Measurements from ENCODE around the gene CAVIN4. TPM values are rescaled to one million over a fixed set of nuclear protein-coding genes. Genes with fewer than 3 reads are reported as not detected.

Gene CAVIN4
- polyA plus RNA-seq, 1 donor (not counting 4 experiments of a cell fraction or from before 2014, with no cell fraction given): 0.18 TPM

GRCh38 chr9:100595391-100596199 is 17.7 kb downstream of the CAVIN4 start:
- no peak overlapping the region for H2AFZ ChIP-seq (ENCODE audit: control insufficient read depth, low read length)
- TF ChIP-seq EZH2 (IDR thresholded peaks at IDR 0.05; ENCODE audit: low read length) (no peak), CTCF (optimal IDR thresholded peaks at IDR 0.05 in 1 of 3, IDR thresholded peaks at IDR 0.05 in 1 of 3, conservative IDR thresholded peaks at IDR 0.05 in 1 of 3; ENCODE audit: extremely low read depth in 1 of 3, insufficient read depth in 2 of 3, low read length in 3 of 3) (peak; percentile 63 to 78 (median 75))
- dilution Hi-C loops (cut with MboI; ENCODE audit: extremely low pct_ligation_motif_present, low sequenced_read_pairs): loop anchor here (25.0 kb wide), 1 partner anchor 283 kb away; no protein-coding TSS in a partner anchor
- no peak overlapping the region for H3K9ac ChIP-seq (ENCODE audit: control insufficient read depth, extremely low read depth, insufficient read depth, low read length)
- H3K4me3 ChIP-seq (ENCODE audit: control insufficient read depth in 2 of 3, extremely low read depth in 1 of 3, insufficient read depth in 2 of 3, low read depth in 1 of 3, low read length in 3 of 3): no peak overlapping the region
- no peaks in the 10 kb centered on the region for H3K9me3 ChIP-seq (ENCODE audit: control insufficient read depth, low read depth, low read length)
- no peaks in the 10 kb centered on the region for H3K79me2 ChIP-seq (ENCODE audit: control insufficient read depth, insufficient read depth, low read length)
- H3K27ac ChIP-seq (ENCODE audit: control insufficient read depth, insufficient read depth, low read length): no peak overlapping the region
- H3K4me2 ChIP-seq (ENCODE audit: control insufficient read depth, extremely low read depth, insufficient read depth, low read depth, low read length): no peak overlapping the region
- H4K20me1 ChIP-seq (ENCODE audit: control insufficient read depth, extremely low read depth, insufficient read depth, low read length): no peaks in the 10 kb centered on the region
- no peaks in the 10 kb centered on the region for H3K9me1 ChIP-seq (ENCODE audit: control insufficient read depth, extremely low read depth, insufficient read depth, low read length)
- FAIRE-seq: peak; percentile 80
- H3K27me3 ChIP-seq (ENCODE audit: control insufficient read depth, extremely low read depth, insufficient read depth, low read length): peaks cover 5% of the 10 kb centered on the region
- no peak for DNase-seq (ENCODE audit: low read depth, low spot score)
- peaks cover 15% of the 10 kb centered on the region for H3K4me1 ChIP-seq (ENCODE audit: control insufficient read depth, extremely low read depth, insufficient read depth, low read length)
- H3K36me3 ChIP-seq (ENCODE audit: control insufficient read depth in 2 of 2, extremely low read depth in 1 of 2, insufficient read depth in 2 of 2, low read length in 2 of 2): no peaks in the 10 kb centered on the region

- Histone ChIP-seq H3K27ac (ENCODE audit: control insufficient read depth, insufficient read depth, low read length) (no peak overlapping the region), H2AFZ (ENCODE audit: control insufficient read depth, low read length) (no peak overlapping the region), H3K4me1 (ENCODE audit: control insufficient read depth, extremely low read depth, insufficient read depth, low read length) (peaks cover 19% of the 10 kb centered on the region), H3K36me3 (ENCODE audit: control insufficient read depth in 2 of 2, extremely low read depth in 1 of 2, insufficient read depth in 2 of 2, low read length in 2 of 2) (no peaks in the 10 kb centered on the region), H3K9me1 (ENCODE audit: control insufficient read depth, extremely low read depth, insufficient read depth, low read length) (no peaks in the 10 kb centered on the region), H4K20me1 (ENCODE audit: control insufficient read depth, extremely low read depth, insufficient read depth, low read length) (no peaks in the 10 kb centered on the region), H3K4me3 (ENCODE audit: control insufficient read depth in 2 of 3, extremely low read depth in 1 of 3, insufficient read depth in 2 of 3, low read depth in 1 of 3, low read length in 3 of 3) (no peak overlapping the region), H3K4me2 (ENCODE audit: control insufficient read depth, extremely low read depth, insufficient read depth, low read depth, low read length) (no peak overlapping the region), H3K79me2 (ENCODE audit: control insufficient read depth, insufficient read depth, low read length) (no peaks in the 10 kb centered on the region), H3K9ac (ENCODE audit: control insufficient read depth, extremely low read depth, insufficient read depth, low read length) (no peak overlapping the region), H3K27me3 (ENCODE audit: control insufficient read depth, extremely low read depth, insufficient read depth, low read length) (peaks cover 5% of the 10 kb centered on the region), H3K9me3 (ENCODE audit: control insufficient read depth, low read depth, low read length) (no peaks in the 10 kb centered on the region)
- TF ChIP-seq CTCF (optimal IDR thresholded peaks at IDR 0.05 in 1 of 3, IDR thresholded peaks at IDR 0.05 in 1 of 3, conservative IDR thresholded peaks at IDR 0.05 in 1 of 3; ENCODE audit: extremely low read depth in 1 of 3, insufficient read depth in 2 of 3, low read length in 3 of 3): no peak
- no peak for TF ChIP-seq EZH2 (IDR thresholded peaks at IDR 0.05; ENCODE audit: low read length)
- no peak for FAIRE-seq
- dilution Hi-C loops (cut with MboI; ENCODE audit: extremely low pct_ligation_motif_present, low sequenced_read_pairs): loop anchor here (25.0 kb wide), 1 partner anchor 285 kb away; no protein-coding TSS in a partner anchor
- no peak for DNase-seq (ENCODE audit: low read depth, low spot score)
Measured at GRCh38 chr9:100597236-100597635, 19.4 kb downstream of the CAVIN4 start.

Measured in keratinocyte (primary cell).